Measurements from ENCODE around the gene AP5B1.

Gene AP5B1

GRCh38 chr11:65802841-65803240, 22.1 kb upstream of the AP5B1 start:
- no peak for DNase-seq (ENCODE audit: low read depth, low spot score)

- DNase-seq (ENCODE audit: low read depth, low spot score): no peak
These were observed 20.6 kb upstream of the AP5B1 start for GRCh38 chr11:65801153-65801987.

DNA sequence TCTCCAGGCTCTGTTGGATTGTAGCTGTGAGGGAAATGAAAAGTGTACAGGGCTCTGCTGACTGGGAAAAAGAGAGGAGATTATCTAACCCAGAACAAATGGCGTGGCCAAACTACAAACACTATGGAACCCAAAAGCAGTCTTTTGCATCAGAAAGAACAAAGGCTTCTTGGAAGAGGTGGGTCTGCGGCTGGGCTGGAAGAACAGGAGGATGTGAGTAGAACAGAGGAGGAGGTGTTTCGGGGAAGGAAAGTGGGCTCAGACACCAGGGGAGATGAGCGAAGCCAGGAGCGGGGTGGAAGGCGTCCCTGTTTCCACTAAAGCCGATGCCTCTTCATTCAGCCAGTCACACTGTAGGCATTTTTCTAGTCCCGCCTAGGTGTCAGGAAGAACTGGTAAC, 18.1 kb upstream of the AP5B1 start:
- DNase-seq (ENCODE audit: low read depth, low spot score): no peak

- DNase-seq (ENCODE audit: low read depth, low spot score): no peak
These were observed 16.9 kb upstream of the AP5B1 start for GRCh38 chr11:65797711-65798110.

GRCh38 chr11:65796726-65797601, 16.2 kb upstream of the AP5B1 start:
- DNase-seq (ENCODE audit: low read depth, low spot score): no peak

GRCh38 chr11:65794570-65795510, 14.1 kb upstream of the AP5B1 start:
- no peak for DNase-seq (ENCODE audit: low read depth, low spot score)

- DNase-seq (ENCODE audit: low read depth, low spot score): no peak
These were observed 13.0 kb upstream of the AP5B1 start for GRCh38 chr11:65793625-65794400.

- DNase-seq (ENCODE audit: low read depth, low spot score): no peak
These were observed 12.4 kb upstream of the AP5B1 start for GRCh38 chr11:65793144-65793581.

DNA sequence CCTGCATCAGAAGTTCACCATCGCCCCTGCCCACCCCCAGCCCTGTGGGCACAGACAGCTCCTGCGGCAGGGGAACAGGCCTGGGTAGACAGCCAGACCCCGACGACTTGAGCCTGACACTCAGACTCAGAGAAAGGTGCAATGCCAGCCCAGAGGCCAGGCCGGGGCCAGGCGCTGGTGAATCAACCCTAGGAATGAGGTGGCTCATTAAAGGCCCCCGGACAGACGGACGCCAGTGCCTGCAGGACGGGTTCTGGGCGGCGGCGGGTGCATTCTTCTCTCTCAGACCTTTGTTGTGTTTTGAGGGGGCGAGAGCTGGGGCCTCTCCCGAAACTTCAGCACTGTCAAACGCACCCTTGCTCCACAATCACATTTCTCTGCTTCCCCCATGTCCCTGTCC, 11.7 kb upstream of the AP5B1 start:
- DNase-seq (ENCODE audit: low read depth, low spot score): no peak

- DNase-seq (ENCODE audit: low read depth, low spot score): no peak
These were observed 11.0 kb upstream of the AP5B1 start for GRCh38 chr11:65791719-65792213.

GRCh38 chr11:65790902-65791650, 10.3 kb upstream of the AP5B1 start:
- DNase-seq (ENCODE audit: low read depth, low spot score): no peak

DNA sequence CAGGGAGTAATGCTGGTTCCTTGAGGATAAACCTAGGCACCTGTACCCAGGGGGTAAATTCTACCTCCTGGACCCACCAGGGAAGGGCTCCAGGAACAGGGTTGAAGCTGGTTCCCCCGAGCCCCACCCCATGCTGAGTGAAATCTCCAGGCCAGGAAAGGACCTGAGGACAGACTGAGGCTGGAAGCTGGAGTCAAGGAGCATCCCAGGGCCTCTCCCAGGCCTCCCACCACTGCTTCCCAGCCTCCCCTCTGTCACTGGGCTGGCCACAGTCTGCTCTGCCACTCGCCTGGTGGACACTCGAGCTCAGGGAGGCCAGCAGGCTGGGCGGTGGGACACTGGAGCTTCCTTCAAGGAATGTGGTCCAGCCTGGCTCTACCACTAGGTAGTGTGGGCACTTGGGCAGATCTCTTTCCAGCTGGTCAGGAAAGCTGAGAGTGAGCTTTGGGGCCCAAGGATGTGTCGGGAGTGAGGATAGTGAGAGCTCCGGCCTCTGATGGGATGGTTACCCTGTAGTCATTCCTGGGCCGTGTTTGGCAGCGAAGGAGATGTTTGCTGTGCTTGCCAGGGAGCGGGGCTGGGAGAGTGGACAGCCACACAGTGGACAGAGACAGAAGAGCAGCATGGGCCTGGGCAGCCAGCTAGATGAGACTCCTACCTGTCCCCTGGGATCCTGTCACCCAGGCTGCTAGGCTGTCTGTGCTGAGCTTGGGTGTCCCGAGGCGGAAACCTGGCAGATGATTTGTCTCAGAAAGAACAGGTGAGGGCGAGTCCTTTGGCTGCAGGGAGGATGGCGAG, 9.5 kb upstream of the AP5B1 start:
- DNase-seq (ENCODE audit: low read depth, low spot score): no peak

- no peak for DNase-seq (ENCODE audit: low read depth, low spot score)
These were observed 8.7 kb upstream of the AP5B1 start for GRCh38 chr11:65789230-65790103.

DNA sequence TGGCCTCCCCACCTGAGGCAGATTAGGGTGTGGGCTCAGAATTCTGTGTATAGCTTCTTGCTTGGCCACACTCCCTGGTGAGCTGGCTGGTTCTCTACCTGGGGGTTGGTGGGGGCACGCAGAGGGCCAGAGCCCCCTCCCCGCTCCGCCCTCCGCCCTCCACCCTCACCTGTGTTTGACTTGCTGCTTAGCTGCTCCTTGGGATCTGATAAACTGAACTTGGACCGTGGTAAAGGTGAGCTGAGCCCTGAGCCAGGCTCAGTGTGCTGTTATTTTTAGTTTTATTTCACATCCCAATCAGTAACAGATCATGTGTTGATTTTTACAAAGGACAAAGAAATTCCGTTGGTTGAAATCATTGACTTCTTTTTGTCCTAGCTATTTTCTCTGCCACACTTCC, 8.0 kb upstream of the AP5B1 start:
- no peak for DNase-seq (ENCODE audit: low read depth, low spot score)

GRCh38 chr11:65787649-65788622, 7.2 kb upstream of the AP5B1 start:
- DNase-seq (ENCODE audit: low read depth, low spot score): no peak

DNA sequence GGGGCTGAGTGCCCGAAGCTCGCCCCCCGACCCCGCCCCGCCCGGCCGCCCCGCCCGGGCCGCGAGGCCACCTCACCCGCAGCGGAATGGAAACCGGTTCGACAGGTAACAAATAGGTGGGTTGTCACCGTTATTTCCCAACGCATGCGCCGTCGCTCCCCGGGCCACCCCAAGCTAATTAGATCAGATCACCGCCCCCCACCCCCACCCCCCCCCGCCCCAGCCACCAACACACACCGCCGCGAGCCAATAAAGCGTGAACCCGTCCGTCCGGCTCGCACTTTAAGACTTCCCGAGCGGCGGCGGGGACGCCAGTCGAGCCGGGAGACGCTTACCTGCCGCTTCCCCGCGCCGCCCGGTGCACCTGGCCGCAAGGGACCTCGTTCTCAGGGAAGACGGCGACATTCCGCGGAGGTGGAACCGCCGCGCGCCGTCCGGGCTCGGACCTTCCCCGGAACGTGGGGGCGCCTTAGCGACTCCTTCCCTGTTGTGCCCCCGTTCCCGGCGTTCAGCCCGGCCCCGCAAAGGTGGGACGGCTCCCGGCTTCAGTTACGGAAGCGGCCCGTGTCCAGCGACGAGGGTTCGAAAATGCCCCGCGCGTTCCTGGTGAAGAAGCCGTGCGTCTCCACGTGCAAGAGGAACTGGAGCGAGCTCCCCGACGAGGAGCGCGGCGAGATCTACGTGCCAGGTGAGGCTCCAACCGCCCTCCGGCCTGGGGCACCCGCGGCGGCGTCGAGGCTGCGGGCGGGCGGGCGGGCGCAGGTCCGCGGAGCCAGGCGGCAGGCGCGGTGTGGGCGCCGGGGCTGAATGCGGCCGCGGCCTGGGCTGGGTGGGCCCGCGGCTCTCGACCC, 6.2 kb upstream of the AP5B1 start, which contains the start of gene OVOL1:
OVOL1 (plus strand) TSS at position 278 of the 851 bp plus-strand sequence; CDS start at position 589, 311 bp downstream.
- no peak for DNase-seq (ENCODE audit: low read depth, low spot score)
